Peyer's patch (tissue), 4 donors: Measurements from ENCODE around the gene TEKT1. TPM values are rescaled to one million over a fixed set of nuclear protein-coding genes. Genes with fewer than 3 reads are reported as not detected.

Source experiments
- DNase-seq, 3 donors: peaks; one replicate each; pipeline ENCODE4 v3.0.0-alpha.2; 2017 to 2019
- H3K27ac ChIP-seq, 4 donors: fragments of 200-600 bp; sonication (generic); one replicate each; pipeline ENCODE4 v1.5.1; 2016 to 2019
- H3K27me3 ChIP-seq, 2 donors: fragments of 200-600 bp; sonication (generic); one replicate each; pipeline ENCODE4 v1.5.1; 2019
- H3K36me3 ChIP-seq, 3 donors: fragments of 200-600 bp; sonication (generic); one replicate each; pipeline ENCODE4 v1.5.1; 2016 to 2019
- H3K4me1 ChIP-seq, 4 donors: fragments of 200-600 bp; sonication (generic); one replicate each; pipeline ENCODE4 v1.5.1; 2016 to 2019
- H3K4me3 ChIP-seq, 4 donors: fragments of 200-600 bp; sonication (generic); 1 replicate in 3 of 4; 2 replicates in 1 of 4; pipeline ENCODE4 v1.5.1; 2016 to 2019; ENCODE audit warnings: mild to moderate bottlenecking in 1 of 4
- H3K9me3 ChIP-seq, 4 donors: fragments of 200-600 bp; sonication (generic); one replicate each; pipeline ENCODE4 v1.5.1; 2016 to 2019; ENCODE audit warnings: mild to moderate bottlenecking in 1 of 4
- POLR2A ChIP-seq, 2 donors: fragments of 450-650 bp; IDR thresholded peaks; one replicate each; pipeline ENCODE4 v1.5.1; 2017; ENCODE audit warnings: antibody characterized with exemption in 2 of 2, mild to moderate bottlenecking in 2 of 2, moderate library complexity in 2 of 2
- total RNA-seq, 4 donors: library from RNA; depleted of rRNA; stranded (reverse); fragments of >200 nt; gene quantifications; one replicate each; pipeline ENCODE4 v1.1.0, GENCODE V29; 2016
- TF ChIP-seq, protein P1 (sequence below), 6 experiments: fragments of 450-650 bp in 4 of 6; fragments of 200-600 bp in 2 of 6; sonication (generic) in 1 of 6; IDR thresholded peaks; one replicate each; pipeline ENCODE4 v1.5.1; 2017 to 2019; ENCODE audit warnings: antibody characterized with exemption in 6 of 6, mild to moderate bottlenecking in 3 of 6, moderate library complexity in 1 of 6

TEKT1 gene
- total RNA-seq, 4 donors from 2014 or later: not detected

DNA sequence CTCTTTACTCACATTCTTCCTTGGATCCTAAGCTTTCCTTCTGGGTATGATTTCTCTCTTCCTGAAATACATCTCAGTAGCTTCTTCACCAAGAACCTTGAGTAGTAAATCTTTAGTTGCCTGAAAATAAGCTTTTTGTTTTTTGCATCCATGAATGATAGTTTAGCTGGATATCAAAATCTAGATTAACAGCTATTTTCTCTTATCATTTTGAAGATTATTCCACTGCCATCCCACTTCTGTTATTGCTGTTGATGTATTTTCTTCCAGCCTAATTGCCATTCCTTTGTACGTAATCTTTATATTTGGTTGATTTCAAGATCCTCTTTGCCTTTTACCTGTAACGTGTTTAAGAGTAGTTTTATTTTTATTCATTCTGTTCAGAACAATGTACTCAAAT lies 63.1 kb downstream of the TEKT1 start:
- Histone ChIP-seq H3K27me3 (no peaks in the 10 kb centered on the region), H3K27ac (no peak overlapping the region), H3K4me1 (no peaks in the 10 kb centered on the region), H3K9me3 (peaks cover 0 to 10% (median 2%) of the 10 kb centered on the region in 4 donors), H3K4me3 (no peak overlapping the region), H3K36me3 (peaks cover 0 to 91% (median 0%) of the 10 kb centered on the region in 3 donors)
- TF ChIP-seq, protein P1, sequence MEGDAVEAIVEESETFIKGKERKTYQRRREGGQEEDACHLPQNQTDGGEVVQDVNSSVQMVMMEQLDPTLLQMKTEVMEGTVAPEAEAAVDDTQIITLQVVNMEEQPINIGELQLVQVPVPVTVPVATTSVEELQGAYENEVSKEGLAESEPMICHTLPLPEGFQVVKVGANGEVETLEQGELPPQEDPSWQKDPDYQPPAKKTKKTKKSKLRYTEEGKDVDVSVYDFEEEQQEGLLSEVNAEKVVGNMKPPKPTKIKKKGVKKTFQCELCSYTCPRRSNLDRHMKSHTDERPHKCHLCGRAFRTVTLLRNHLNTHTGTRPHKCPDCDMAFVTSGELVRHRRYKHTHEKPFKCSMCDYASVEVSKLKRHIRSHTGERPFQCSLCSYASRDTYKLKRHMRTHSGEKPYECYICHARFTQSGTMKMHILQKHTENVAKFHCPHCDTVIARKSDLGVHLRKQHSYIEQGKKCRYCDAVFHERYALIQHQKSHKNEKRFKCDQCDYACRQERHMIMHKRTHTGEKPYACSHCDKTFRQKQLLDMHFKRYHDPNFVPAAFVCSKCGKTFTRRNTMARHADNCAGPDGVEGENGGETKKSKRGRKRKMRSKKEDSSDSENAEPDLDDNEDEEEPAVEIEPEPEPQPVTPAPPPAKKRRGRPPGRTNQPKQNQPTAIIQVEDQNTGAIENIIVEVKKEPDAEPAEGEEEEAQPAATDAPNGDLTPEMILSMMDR (IDR thresholded peaks at IDR 0.05): no peak
- TF ChIP-seq POLR2A (IDR thresholded peaks at IDR 0.05): no peak
- no peak for DNase-seq

DNA sequence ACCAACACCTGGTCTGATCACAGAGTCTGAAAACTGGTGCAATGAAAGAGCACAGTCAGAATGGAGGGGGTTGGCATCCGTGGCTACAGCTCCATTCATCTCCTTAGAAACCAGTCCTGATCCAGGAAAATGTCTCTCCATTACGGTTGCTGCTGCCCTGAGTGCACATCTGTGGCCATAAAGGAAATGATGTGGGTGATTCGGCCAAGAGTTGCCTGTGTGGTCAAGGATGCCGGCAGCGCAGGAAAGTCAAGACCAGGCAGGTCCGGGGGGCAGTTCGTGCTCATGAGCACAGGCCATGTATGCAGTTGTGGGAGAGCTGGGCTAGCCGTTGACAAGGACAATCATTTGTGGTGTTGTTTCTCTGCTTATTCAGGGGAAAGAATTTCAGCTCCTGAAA lies 69.8 kb downstream of the TEKT1 start:
- peaks cover 0 to 80% (median 0%) of the 10 kb centered on the region in 3 donors for H3K36me3 ChIP-seq
- no peak overlapping the region for H3K4me3 ChIP-seq
- H3K9me3 ChIP-seq: no peaks in the 10 kb centered on the region
- TF ChIP-seq POLR2A (IDR thresholded peaks at IDR 0.05): no peak
- TF ChIP-seq, protein P1 (IDR thresholded peaks at IDR 0.05): no peak
- H3K27me3 ChIP-seq: no peaks in the 10 kb centered on the region
- H3K4me1 ChIP-seq: peaks cover 0 to 17% (median 3%) of the 10 kb centered on the region in 4 donors
- H3K27ac ChIP-seq: no peak overlapping the region
- no peak for DNase-seq

DNA sequence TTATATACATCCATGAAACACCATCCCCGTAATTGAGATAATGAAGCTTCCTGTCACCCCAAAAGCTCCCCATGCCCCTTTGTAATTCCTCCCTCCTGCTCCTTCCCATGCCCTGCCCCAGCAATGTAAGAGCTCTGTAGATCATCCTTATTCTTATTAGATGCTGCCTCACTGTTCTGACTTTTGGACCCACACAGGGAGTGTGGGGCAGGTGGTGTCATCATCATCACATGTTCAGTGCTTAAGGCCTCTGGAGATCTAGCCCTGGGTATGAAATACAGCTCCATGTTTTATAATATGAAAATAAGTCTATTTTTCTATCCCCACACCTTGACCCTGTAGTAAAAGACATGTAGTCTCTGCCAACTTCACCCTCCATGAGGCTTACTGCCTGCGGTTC lies 73.8 kb downstream of the TEKT1 start:
- Histone ChIP-seq H3K27ac (no peak overlapping the region), H3K4me1 (peaks cover 0 to 40% (median 6%) of the 10 kb centered on the region in 4 donors), H3K36me3 (peaks cover 0 to 46% (median 0%) of the 10 kb centered on the region in 3 donors), H3K4me3 (no peak overlapping the region), H3K9me3 (no peaks in the 10 kb centered on the region), H3K27me3 (no peaks in the 10 kb centered on the region)
- TF ChIP-seq, protein P1 (IDR thresholded peaks at IDR 0.05): no peak
- TF ChIP-seq POLR2A (IDR thresholded peaks at IDR 0.05): no peak
- no peak for DNase-seq

DNA sequence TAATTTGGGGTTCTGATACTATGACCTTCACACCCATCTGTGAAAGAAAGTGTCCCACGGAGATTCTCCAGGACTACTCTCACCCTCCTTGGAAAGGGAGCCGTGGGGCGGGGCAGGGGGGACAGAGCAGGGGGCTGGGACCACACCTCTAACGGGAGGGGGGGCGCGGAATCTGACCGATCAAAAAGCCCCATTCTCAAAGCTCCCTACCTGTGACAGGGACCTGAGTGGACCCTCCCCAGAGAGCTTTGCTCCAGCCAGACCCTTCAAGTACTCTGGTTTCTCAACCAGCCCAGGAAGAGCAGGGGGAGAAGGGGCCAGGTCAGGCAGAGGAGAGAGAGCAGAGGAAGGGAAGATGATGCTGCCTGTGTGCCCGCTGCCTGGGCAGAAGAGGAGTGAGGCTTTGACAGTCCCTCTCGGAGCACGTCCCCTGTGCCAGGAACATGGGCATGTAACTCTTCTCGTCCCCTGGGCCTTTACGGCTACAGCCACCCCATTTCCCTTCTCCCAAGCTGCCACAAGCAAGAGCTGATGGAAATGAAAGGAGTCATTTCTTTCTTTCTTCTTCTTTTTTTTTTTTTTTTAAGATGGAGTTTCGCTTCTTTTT lies 75.0 kb downstream of the TEKT1 start:
- TF ChIP-seq, protein P1 (IDR thresholded peaks at IDR 0.05): no peak
- TF ChIP-seq POLR2A (IDR thresholded peaks at IDR 0.05): no peak
- H3K4me3 ChIP-seq: peak overlapping the region; percentile 53 to 70 (median 59)
- H3K27me3 ChIP-seq: no peaks in the 10 kb centered on the region
- peaks cover 0 to 35% (median 0%) of the 10 kb centered on the region in 3 donors for H3K36me3 ChIP-seq
- DNase-seq: no peak
- peaks cover 0 to 41% (median 6%) of the 10 kb centered on the region in 4 donors for H3K4me1 ChIP-seq
- H3K9me3 ChIP-seq: no peaks in the 10 kb centered on the region
- H3K27ac ChIP-seq: peak overlapping the region; percentile 75 to 86 (median 80)

DNA sequence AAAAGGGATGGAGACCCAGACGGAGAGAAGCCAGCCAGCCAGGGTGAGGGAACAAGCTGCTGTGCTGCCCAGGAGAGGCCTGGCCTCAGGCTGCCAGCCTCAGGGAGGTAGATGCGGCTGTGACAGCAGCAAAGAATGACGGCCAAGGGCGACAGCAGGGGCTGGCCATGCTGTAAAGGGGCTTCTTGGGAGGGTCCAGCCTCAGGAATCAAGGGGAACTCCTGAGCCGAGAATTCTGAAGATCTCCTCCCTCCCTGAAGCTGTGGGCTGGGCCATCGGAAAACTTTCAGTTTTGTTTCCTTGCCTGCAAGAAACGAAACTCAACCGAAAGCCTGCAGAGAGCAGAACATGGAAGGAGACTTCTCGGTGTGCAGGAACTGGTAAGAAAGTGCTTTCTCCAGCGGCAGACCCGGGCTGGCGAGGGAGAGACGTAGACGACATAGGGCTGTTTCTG lies 75.8 kb downstream of the TEKT1 start, which contains the start of gene XAF1:
Gene XAF1, plus strand, starts transcription at position 316 of the 454 bp plus-strand sequence. Its CDS starts 33 bp downstream, at position 349.
- Histone ChIP-seq H3K4me3 (peak within 1 kb of the TSS; percentile 53 to 70 (median 59)), H3K27me3 (no peaks in the 10 kb centered on the region), H3K36me3 (peaks cover 0 to 29% (median 0%) of the 10 kb centered on the region in 3 donors), H3K27ac (peak within 1 kb of the TSS; percentile 75 to 86 (median 80)), H3K9me3 (no peaks in the 10 kb centered on the region), H3K4me1 (peaks cover 0 to 41% (median 6%) of the 10 kb centered on the region in 4 donors)
- peak; percentile 60 to 65 (median 64) for DNase-seq
- TF ChIP-seq, protein P1 (IDR thresholded peaks at IDR 0.05): no peak
- no peak for TF ChIP-seq POLR2A (IDR thresholded peaks at IDR 0.05)
